Endothelial cell of umbilical vein (primary cell): ENCODE measurements around the gene CELSR1. TPM values are rescaled to one million over a fixed set of nuclear protein-coding genes. Genes with fewer than 3 reads are reported as not detected.

Source experiments
- BruUV-seq: library from RNA; stranded (reverse); fragments of 400-500 nt; replicated peaks from 2 replicates; lab custom pipeline; 2021; lab: Mats Ljungman, UMichigan
- CTCF ChIA-PET: fragments of 300-600, 350-600 bp; sonication (Branson Sonifier 250); formaldehyde crosslinking; loops from one replicate; lab custom pipeline; 2021; ENCODE audit warnings: antibody characterized with exemption, inconsistent platforms; lab: Charles Lee
- POLR2A ChIA-PET: fragments of 300-600, 350-600 bp; sonication (Branson Sonifier 250); formaldehyde crosslinking; loops from one replicate; lab custom pipeline; 2021; ENCODE audit warnings: antibody characterized with exemption, inconsistent platforms; lab: Charles Lee
- DNase-seq: peaks from one replicate; pipeline ENCODE4 v3.0.0-alpha.2; 2011; ENCODE audit warnings: low read depth, low spot score
- FAIRE-seq: peaks from 2 replicates; lab custom pipeline; 2011; peaks lifted over from hg19 to GRCh38; lab: Jason Lieb, UNC
- H2AFZ ChIP-seq: 2 replicates; pipeline ENCODE4 v1.6.0; 2012; ENCODE audit warnings: low read depth, low read length, control low read depth, inconsistent platforms
- H3K27ac ChIP-seq: 2 replicates; pipeline ENCODE4 v1.5.1; 2011; ENCODE audit warnings: low read depth, mild to moderate bottlenecking, control low read depth, low read length, moderate library complexity; ENCODE audit not compliant: insufficient read depth
- H3K27me3 ChIP-seq, 2 experiments: 2 replicates each; pipeline versions ENCODE4 v1.6.0 to v1.6.1; 2011; ENCODE audit warnings: low read length in 2 of 2, mixed read lengths in 1 of 2; ENCODE audit not compliant: control insufficient read depth in 2 of 2, insufficient read depth in 2 of 2
- H3K36me3 ChIP-seq, 2 experiments: 2 replicates in 1 of 2; 3 replicates in 1 of 2; pipeline ENCODE4 v1.5.1; 2011; ENCODE audit warnings: low read length in 2 of 2, mild to moderate bottlenecking in 1 of 2, moderate library complexity in 1 of 2; ENCODE audit not compliant: control insufficient read depth in 2 of 2, insufficient read depth in 2 of 2; ENCODE audit errors: extremely low read depth in 1 of 2
- H3K4me1 ChIP-seq: 3 replicates; pipeline ENCODE4 v1.5.1; 2011; ENCODE audit warnings: mild to moderate bottlenecking, low read length; ENCODE audit not compliant: control insufficient read depth, insufficient read depth; ENCODE audit errors: extremely low read depth
- H3K4me2 ChIP-seq: 2 replicates; pipeline ENCODE4 v1.6.1; 2011; ENCODE audit warnings: low read length, control low read depth, mixed read lengths; ENCODE audit not compliant: insufficient read depth
- H3K4me3 ChIP-seq, 3 experiments: fragments of 200-600 bp in 1 of 3; sonication (generic), shearing (Covaris generic) in 1 of 3; replicated peaks in 1 of 3; 2 replicates each; pipeline ENCODE4 v1.5.1; 2011 to 2016; ENCODE audit warnings: control low read depth in 3 of 3, low read length in 3 of 3, mild to moderate bottlenecking in 2 of 3, inconsistent platforms in 1 of 3, low read depth in 1 of 3, moderate library complexity in 1 of 3; ENCODE audit not compliant: insufficient read depth in 1 of 3
- H3K79me2 ChIP-seq: 2 replicates; pipeline ENCODE4 v1.6.0; 2012; ENCODE audit warnings: low read length, inconsistent platforms; ENCODE audit not compliant: control insufficient read depth, insufficient read depth
- H3K9ac ChIP-seq: replicated peaks from 2 replicates; pipeline ENCODE3; 2011; ENCODE audit warnings: low read length, control low read depth; ENCODE audit not compliant: insufficient read depth; ENCODE audit errors: extremely low read depth
- H3K9me1 ChIP-seq: replicated peaks from 3 replicates; pipeline ENCODE4 v1.6.0; 2011; ENCODE audit warnings: mild to moderate bottlenecking, low read length; ENCODE audit not compliant: control insufficient read depth, insufficient read depth; ENCODE audit errors: extremely low read depth
- H3K9me3 ChIP-seq: replicated peaks from 2 replicates; pipeline ENCODE4 v1.5.1; 2012; ENCODE audit warnings: low read length, inconsistent platforms; ENCODE audit not compliant: control insufficient read depth, insufficient read depth
- H4K20me1 ChIP-seq: replicated peaks from 2 replicates; pipeline ENCODE3; 2011; ENCODE audit warnings: mild to moderate bottlenecking, low read length; ENCODE audit not compliant: control insufficient read depth, insufficient read depth; ENCODE audit errors: extremely low read depth
- EZH2 ChIP-seq: IDR thresholded peaks from 2 replicates; pipeline ENCODE4 v1.6.1; 2012; ENCODE audit warnings: borderline replicate concordance, low read depth, mild to moderate bottlenecking, moderate library complexity, low read length, inconsistent platforms; ENCODE audit not compliant: severe bottlenecking
- FOS ChIP-seq: IDR thresholded peaks from 2 replicates; pipeline ENCODE4 v1.6.1; 2011; ENCODE audit warnings: mild to moderate bottlenecking, low read length, moderate library complexity, borderline replicate concordance; ENCODE audit not compliant: insufficient read depth
- GATA2 ChIP-seq: IDR thresholded peaks from 2 replicates; pipeline ENCODE4 v1.7.0; 2011; ENCODE audit warnings: low read depth, mild to moderate bottlenecking, moderate library complexity, mixed read lengths, low read length; ENCODE audit not compliant: insufficient read length, insufficient read depth
- JUN ChIP-seq: IDR thresholded peaks from 2 replicates; pipeline ENCODE4 v1.6.1; 2011; ENCODE audit warnings: borderline replicate concordance, low read depth; ENCODE audit not compliant: insufficient read length, insufficient read depth
- MAX ChIP-seq: IDR thresholded peaks from 2 replicates; pipeline ENCODE4 v1.6.1; 2011; ENCODE audit not compliant: insufficient read depth, insufficient read length
- MYC ChIP-seq: IDR thresholded peaks from one replicate; pipeline ENCODE4 v1.6.1; 2011; ENCODE audit warnings: mild to moderate bottlenecking, low read depth, low read length
- POLR2AphosphoS5 ChIP-seq: IDR thresholded peaks from 2 replicates; pipeline ENCODE4 v1.6.1; 2012; ENCODE audit warnings: low read depth, mild to moderate bottlenecking, control low read depth, low read length, moderate library complexity; ENCODE audit not compliant: insufficient read depth
- dilution Hi-C: fragments of 300-500 bp; cut with MboI; formaldehyde crosslinking; loops from one replicate; pipeline ENCODE4 v1.15.0; 2019; ENCODE audit warnings: low sequenced_read_pairs; ENCODE audit not compliant: extremely low pct_ligation_motif_present
- intact Hi-C: fragments of 100-400 bp; cut with micrococcal nuclease; formaldehyde crosslinking; loops from one replicate; pipeline ENCODE4 v1.10.0; 2022
- polyA plus RNA-seq, 4 experiments: library from polyadenylated mRNA; depleted of rRNA in 3 of 4; stranded (reverse) in 3 of 4; unstranded in 1 of 4; fragments of >200 nt; gene quantifications; 2 replicates each; pipeline versions ENCODE4 v1.2.1 to v1.2.3, GENCODE V29; 2011 to 2012; ENCODE audit warnings: missing spikeins in 1 of 4
- total RNA-seq: library from RNA; stranded (reverse); gene quantifications from 2 replicates; pipeline ENCODE4 v1.2.3, GENCODE V29; 2021

CELSR1 gene
- total and polyA plus RNA-seq, 2 donors (not counting 3 experiments of a cell fraction or from before 2014, with no cell fraction given): 3.7 to 5.4 TPM

- dilution Hi-C loops: no loop called here
- CTCF ChIA-PET: interaction anchor here (0.6 to 1.7 kb wide), 2 partner anchors 28 to 216 kb away, joined by 3 to 5 read pairs; no protein-coding TSS in a partner anchor
- BruUV-seq: no TSS peak
Observed at GRCh38 chr22:46395145-46395544, 142.3 kb downstream of the CELSR1 start.

GRCh38 chr22:46394622-46395021 lies 142.8 kb downstream of the CELSR1 start:
- no peak overlapping the region for H3K4me3 ChIP-seq
- H3K27me3 ChIP-seq: no peaks in the 10 kb centered on the region
- DNase-seq (no peak), FAIRE-seq (no peak)
- intact Hi-C loops (no loop called here), dilution Hi-C loops (no loop called here)
- H3K9me1 ChIP-seq: no peaks in the 10 kb centered on the region
- no peak overlapping the region for H3K9ac ChIP-seq
- no peaks in the 10 kb centered on the region for H3K9me3 ChIP-seq
- no peaks in the 10 kb centered on the region for H3K79me2 ChIP-seq
- no peak overlapping the region for H3K27ac ChIP-seq
- H2AFZ ChIP-seq: no peak overlapping the region
- H3K4me1 ChIP-seq: no peaks in the 10 kb centered on the region
- CTCF ChIA-PET: interaction anchor here (0.6 to 1.7 kb wide), 2 partner anchors 27 to 217 kb away, joined by 3 to 5 read pairs; no protein-coding TSS in a partner anchor
- H3K36me3 ChIP-seq: no peaks in the 10 kb centered on the region
- H3K4me2 ChIP-seq: no peak overlapping the region
- POLR2A ChIA-PET: no interaction called here
- H4K20me1 ChIP-seq: no peaks in the 10 kb centered on the region
- BruUV-seq: no TSS peak
- no peak for TF ChIP-seq GATA2
- no peak for TF ChIP-seq FOS
- TF ChIP-seq MYC: no peak

More at GRCh38 chr22:46395145-46395544, 142.3 kb downstream of the CELSR1 start:
- H3K9ac ChIP-seq: no peak overlapping the region
- TF ChIP-seq JUN: no peak
- TF ChIP-seq MAX: no peak
- TF ChIP-seq POLR2AphosphoS5: no peak
- TF ChIP-seq FOS: no peak
- no peak for TF ChIP-seq EZH2
- TF ChIP-seq GATA2: no peak
- no peaks in the 10 kb centered on the region for H3K4me1 ChIP-seq
- no peak overlapping the region for H3K4me2 ChIP-seq
- no peak overlapping the region for H3K4me3 ChIP-seq
- POLR2A ChIA-PET: no interaction called here
- no peaks in the 10 kb centered on the region for H3K36me3 ChIP-seq
- intact Hi-C loops: no loop called here
- no peaks in the 10 kb centered on the region for H3K27me3 ChIP-seq
- DNase-seq (no peak), FAIRE-seq (no peak)
- no peak overlapping the region for H3K27ac ChIP-seq
- no peaks in the 10 kb centered on the region for H3K9me1 ChIP-seq
- no peaks in the 10 kb centered on the region for H4K20me1 ChIP-seq
- no peaks in the 10 kb centered on the region for H3K79me2 ChIP-seq
- no peaks in the 10 kb centered on the region for H3K9me3 ChIP-seq
- H2AFZ ChIP-seq: no peak overlapping the region
